GM18508 (cell line): ENCODE results near the gene AGR2.

Experiments
- ATAC-seq: cut with Tn5 transposase; IDR thresholded peaks from one replicate; pipeline ENCODE4 v1.9.1; 2021; ENCODE audit warnings: moderate number of reproducible peaks; ENCODE audit not compliant: insufficient read depth, unreplicated experiment

The AGR2 gene

DNA sequence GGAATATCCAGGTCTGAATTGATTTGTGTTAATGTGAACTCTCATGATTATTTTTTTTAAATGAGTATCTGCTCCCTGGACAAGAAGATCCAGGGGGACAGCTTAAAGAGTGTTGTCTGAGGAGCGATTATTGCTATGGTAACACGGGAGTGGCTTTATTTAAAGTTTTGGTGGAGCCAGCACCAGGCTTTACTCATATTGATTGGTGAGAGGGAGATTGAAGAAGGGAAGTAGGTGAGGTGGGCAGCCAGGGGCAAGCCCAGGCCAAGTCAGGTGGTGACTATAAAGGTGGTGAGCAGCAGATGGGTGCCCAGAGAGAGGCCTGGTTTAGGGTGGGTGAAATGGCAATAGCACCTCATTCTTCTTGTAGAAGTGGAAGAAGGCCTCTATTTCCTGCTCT is 10.2 kb upstream of the AGR2 start:
- no peak for ATAC-seq

DNA sequence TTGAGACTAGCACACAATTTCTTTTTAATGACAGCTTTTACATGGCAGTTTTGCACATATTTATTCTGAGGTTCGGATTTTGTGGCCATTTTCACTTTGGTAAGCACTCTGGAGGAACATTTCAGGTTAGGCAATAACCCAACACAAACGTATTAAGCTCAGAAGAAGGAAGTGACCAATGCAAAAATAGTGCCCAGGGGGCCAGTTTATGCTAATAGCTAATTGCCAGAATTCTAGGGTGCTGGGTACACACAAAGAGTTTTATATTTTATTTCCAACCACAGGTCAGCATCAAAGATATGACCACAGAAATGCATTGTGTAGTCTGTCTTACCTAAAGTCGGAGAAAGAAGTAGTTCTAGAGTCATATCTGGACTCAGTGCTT is 8.4 kb upstream of the AGR2 start:
- no peak for ATAC-seq

DNA sequence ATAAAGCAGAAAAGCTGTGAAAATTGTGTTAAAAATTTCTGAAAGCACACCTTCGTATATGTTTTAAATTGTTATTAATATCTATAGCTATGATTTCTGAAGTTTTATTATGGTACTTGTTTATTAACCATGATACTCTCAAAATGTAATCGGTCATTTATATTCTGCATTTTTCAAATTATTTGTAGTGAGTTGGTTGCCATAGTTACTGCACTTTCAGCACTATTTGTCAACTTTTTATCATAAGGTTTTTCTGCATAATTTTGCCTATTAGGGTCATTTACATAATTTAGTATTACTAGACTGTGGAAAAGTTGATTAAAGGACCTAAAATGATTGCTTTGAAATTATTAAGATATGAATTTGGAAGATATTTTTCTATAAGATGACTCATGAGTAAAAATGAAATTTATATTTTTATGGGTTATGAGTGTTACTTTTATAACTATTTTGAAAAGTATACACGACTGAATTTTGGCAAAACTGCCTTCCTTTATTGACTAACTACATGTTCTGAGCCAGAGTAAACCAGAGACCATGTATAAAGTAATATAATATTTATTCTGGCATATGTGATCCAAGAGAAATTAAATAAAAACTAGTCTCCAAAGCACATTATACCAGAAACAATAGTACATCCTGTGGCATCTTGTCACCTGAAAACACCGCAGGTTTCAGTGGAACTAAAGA is 7.9 kb upstream of the AGR2 start:
- no peak for ATAC-seq

DNA sequence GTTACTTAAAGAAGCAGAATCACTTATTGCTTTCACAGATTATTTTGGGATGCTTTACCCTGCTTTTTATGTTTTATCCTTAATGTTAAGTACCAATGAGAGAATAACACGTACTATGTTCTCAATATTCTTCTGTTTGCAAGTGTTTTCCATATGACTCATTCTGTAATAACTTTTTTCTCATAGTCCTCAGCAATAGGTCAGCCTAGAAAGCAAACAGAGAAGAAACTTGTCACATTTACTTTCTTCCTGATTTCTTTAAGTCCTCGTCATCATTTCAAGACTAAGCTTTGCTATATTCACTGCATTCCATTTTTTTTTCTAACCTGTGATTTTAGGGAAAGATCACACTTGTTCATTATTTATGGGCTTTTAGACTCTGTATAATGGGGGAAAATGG is 6.8 kb upstream of the AGR2 start:
- no peak for ATAC-seq

DNA sequence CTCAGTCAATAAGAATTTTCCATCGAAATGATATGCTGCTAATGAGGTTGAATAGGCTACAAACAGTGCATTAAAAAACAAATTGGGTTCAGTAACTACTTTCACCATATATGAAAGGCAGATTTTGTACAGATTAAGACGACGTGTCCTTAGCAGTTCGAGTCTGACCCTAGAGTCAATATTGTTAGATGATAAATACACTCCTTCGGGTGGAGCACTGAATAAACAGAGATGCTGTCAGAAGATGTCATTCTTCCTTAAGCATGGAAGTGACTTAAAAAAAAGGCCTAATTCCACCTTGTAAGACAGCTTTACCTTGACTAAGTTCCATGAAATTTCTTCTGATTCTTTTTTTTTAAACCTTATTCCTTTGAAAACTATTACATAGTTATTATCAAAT is 5.8 kb upstream of the AGR2 start:
- ATAC-seq = no peak

DNA sequence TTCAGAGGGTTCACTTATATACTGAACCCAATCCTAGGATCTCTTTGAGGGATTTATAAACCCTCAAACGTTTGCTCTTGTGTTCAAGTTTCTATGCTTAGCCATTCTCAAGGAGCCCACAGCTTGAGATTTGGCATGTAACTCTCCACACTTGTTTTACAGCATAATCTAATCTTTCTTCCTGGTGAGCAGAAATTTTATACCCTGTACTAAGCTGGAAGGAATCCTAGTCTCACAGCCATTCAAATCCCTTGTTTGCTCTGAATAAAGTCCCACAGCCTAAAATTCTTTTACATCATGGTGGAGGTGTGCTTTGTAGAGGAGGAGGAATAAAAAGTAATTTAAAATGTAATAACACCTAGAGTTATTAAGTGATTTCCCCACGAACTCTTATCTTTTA is 5.3 kb upstream of the AGR2 start:
- no peak for ATAC-seq

DNA sequence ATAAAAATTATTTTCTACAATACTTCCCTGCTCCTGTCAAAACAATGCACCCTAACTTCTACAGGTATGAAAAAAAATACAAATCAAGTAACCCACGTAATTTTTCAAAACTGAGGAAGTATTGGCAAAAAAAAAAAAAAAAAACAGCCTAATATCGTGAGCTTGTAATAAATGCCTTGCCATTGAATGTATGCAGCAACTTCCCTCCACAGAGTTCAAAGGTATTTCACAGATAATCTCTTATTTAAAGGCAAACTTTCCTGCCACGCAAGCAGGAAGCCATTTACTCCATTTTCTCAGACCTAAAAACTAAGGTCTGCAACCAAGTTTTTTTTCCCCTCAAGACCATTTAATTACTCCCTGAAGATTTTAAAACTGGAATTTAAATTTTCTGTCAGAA is 642 bp upstream of the AGR2 start:
- ATAC-seq = no peak

DNA sequence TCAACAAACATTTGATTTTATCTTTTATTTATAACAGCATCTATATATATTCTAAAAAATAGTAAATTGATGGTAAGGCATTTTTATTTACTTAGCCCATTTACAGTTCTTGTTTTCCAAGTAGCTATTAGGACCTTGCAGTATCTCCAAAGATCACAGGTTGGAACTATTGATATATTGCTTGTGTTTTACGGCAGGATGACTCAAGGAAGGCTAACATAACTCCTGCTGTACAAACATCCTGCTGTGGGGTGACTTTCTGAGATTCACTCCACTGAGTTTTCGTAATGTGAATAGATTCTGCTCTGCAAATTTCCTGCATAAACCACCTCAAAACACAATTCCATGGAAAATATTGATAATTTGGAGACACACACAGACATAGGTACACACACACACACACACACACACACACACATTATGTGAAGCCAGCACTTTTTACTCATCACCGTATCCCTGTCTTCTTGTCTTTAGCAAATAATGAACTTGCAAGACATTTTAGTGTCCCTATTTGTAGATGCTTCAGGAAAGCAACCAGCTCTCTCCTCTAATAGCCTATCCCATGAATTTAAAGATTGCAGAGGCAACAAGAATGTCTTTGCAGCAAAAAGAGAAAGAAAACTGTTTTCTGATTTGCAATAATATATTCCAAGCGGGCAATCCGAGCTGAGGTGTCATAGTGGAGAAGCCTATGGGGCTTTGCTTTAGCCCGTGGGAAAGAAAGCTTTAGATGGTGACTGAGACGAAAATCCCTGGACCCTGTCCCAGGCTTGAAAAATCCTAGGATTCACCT is 722 bp downstream of the AGR2 start:
- ATAC-seq = no peak

DNA sequence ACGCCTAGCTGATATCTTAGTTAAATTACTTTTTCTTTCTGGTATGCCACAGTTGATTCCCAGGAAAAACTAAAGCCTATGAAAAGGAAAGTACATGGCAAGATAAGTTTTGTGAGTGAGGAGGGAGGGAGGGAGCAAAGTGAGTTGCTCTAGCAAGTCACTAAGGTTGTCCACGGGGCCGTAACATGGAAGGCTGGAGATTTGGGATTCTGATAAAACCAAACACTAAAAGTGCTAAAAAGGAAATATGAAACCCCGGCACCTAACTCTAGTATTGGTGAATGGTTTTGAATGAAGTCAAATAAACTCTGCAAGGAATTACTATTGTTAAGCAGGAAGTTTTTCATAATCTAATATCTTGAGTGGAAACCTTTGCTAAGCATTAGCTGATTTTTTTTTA is 1.7 kb downstream of the AGR2 start:
- no peak for ATAC-seq

DNA sequence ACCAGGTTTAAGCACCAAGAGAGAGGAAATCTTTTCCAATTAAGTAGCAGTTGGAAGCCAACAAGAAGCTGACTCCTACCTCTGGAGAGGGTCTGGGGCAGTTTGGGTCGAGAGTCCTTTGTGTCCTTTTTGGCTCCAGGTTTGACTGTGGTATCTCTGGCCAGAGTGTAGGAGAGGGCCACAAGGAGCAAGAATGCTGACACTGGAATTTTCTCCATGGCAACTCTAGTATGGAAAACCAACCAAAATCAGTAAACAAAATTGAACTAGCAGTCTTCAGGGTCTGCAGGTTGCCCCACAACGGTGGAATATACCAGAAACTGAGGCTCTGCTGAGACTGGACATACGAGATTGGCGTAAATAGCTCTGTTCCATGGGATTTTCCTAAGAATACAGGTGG is 3.2 kb downstream of the AGR2 start:
- no peak for ATAC-seq

DNA sequence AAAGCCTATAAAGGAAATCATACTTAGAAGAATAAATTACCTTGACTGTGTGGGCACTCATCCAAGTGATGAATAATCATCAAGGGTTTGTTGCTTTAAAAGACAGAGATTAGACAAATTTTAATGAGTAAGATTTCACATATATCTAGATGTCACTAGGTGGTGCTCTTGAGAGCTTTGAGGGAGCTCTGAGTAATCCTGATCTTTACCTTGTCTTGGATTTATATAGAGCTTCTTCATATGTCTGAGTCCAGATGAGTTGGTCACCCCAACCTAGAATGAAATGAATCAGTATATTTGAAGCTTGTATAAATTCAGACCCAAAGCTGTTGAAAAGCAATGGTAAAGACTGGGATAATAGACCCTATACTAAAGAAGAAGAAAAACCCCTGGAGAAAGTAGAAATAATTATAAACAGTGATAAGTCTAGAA is 3.7 kb downstream of the AGR2 start:
- ATAC-seq = peak; percentile 71

DNA sequence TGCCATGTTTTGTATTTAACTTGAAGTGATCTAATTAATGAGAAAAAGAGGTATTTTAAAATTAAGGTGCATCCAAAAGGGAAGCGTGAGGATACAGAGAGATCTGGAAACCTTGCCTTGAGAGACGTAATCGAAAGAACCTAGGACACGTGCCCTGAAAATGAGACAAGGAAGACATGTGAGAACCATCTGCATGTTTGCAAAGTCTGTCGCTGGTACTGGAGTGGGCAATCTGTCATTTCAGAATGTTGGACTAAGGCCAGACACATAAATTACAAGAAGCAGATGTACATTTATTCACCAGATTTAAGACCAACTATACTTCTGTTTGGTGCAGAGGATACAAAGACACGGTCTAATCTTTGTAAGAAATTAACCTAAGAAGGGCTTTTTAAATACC is 9.2 kb downstream of the AGR2 start:
- no peak for ATAC-seq

DNA sequence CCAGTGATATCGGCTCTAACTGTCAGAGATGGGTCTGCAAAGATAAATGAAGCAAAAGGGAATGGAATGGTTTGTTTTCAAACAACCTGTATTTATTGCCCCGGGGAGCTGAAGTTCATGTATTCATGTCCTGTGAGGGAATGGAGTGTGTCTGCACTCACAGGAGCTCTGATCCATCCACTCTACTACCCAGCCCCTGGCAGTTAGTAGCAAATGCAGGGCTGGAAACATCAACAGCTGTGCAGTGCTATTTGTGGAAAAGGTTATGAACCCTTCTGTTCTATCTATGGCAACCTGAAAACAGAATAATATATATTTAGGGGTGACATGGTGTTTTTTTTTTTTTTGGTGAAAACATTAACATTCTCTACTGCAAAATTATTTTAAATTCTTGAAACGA is 9.8 kb downstream of the AGR2 start:
- ATAC-seq = no peak

DNA sequence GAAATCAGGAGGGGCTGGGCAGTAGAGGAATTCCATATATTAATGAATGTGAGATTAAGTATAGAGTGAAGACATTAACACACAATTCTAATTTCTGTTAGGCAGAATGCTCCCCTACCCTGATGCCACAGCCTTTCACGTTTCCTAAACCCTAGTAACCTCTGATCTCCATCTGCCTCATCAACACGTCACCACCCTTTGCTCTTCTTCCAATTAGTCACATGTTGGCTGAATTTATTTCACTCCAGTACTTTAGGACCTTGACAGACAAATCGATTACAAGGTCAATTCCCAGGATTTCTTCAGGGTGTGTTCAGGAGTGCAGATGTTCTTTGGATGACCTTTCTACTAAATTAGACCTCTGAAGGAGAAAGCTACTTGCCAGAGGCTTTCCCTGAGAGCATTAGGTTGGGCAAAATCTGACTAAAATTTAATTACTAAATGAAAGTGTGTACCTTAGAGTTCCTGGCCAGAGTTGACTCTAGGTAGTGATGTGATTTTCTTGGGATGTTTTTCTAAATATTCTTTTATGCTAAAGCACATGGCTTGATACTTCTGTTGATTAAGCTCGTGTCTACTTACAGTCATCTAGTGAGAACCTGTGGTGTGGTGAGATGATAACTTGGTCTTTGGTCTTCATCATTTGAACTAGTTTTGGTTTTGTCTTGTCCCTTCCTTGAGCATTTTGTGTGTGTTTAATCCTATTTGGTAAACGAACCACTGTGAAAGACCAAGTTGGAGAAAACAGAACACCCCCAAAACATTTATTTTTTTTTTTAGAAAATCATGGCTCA is 12.7 kb downstream of the AGR2 start:
- no peak for ATAC-seq

DNA sequence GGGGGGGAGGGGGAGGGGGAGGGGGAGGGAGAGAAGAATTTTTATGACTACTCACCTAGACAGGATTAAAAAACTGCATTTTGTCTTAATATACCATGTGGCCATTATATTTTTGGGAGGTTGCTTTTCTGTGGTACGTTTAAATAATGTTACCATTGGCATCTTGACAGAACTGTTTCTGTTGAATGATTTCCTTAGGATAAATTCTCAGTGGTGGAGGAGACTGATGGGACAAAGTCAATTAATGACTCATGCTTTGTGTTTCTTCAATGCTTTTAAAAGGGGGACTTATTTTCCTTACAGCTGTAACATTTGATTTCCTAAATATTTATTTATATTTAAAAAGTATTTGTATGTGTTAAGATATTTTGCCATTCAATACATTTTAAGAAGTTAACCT is 13.7 kb downstream of the AGR2 start:
- ATAC-seq = no peak

DNA sequence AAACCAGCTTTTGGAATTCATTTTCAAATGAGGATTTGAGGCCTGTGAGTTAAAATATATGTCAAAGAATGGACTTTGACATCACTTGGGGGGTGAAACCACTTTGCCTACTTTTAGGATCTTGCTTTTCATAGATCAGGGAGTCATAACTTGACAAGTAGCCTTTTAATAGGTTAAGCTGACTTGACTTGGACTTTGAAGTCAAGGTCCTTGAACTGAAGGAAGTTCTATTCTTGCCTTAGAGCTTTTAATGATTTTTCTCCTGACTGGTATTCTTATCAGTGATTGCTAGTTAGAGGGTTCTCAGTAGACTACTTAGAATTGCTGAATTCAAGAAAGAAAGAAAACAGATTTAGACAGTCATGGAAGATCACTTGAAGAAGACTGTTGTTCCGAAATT is 17.7 kb downstream of the AGR2 start:
- no peak for ATAC-seq

DNA sequence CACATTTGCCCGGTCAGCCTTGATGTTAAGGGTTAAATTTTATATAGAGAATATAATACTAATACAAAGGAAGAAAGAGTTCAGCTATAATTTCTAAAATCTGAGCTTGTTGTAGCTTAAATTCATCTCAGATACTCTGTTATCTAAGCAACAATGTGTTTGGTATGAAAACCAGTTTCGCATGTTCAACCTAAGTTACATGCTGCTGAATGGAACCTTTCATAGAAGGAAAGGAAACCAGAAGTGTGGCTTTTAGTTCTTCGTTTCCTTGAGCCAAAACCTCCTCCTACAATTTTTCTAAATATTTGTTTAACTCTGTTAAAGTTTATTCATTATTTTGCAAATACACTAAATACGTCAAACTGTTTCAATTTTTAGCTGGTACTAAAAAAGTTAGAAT is 18.5 kb downstream of the AGR2 start:
- no peak for ATAC-seq

DNA sequence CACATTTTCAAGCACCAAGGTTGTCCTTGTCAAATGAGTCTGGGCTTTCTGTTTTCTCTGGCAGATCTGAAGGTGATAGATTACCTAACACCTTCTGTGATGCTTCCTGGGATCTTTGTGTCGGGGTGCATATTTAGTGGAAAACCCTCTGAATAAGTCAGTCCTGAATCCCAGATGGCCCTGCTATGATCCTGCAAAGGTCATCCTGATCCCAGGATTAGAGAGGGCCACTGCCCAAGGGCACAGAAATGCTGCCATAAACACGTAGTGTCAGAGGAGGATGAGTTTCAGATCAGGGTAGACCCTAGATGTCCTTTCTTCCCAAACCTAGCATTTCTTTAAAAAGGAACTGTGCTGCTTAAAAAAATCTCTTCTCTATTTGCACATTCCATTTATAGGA is 19.0 kb downstream of the AGR2 start:
- no peak for ATAC-seq

DNA sequence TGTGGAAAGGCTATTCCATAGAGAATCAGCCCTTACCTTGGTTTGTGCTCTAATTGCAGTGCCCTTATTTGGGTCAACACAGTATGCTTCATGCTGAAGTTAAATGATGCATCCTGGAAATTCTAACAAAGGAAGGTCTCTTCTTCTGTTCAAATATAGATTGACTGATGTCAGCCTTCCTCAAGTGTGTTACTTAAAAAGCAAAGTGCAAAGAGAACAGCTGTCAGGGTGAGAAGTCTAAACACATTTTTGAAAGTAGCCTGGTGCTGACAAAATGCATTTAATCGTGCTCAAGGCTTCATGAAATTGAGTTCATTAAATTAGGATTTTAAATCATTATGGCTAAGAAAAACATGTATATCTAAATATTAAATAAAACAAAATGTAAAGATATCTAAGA is 19.5 kb downstream of the AGR2 start:
- no peak for ATAC-seq

DNA sequence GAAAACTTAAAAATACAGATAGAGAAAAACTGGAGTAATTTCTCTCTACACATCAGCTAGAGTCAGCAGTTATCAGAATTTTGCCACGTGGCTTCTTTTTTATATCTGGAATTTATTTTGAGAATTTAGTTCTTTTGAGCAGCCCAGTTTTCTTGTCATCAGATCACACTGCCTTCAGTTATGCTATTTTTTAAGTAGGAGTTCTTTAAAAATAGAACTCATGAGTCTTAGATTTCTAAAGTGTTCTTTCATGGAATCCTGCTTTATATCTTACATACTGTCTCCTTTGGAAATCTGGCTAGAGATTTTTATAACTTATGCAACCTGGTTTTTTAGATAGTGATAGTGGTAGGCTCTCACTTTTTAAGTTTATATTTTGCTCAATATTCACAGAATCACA is 24.2 kb downstream of the AGR2 start:
- no peak for ATAC-seq

DNA sequence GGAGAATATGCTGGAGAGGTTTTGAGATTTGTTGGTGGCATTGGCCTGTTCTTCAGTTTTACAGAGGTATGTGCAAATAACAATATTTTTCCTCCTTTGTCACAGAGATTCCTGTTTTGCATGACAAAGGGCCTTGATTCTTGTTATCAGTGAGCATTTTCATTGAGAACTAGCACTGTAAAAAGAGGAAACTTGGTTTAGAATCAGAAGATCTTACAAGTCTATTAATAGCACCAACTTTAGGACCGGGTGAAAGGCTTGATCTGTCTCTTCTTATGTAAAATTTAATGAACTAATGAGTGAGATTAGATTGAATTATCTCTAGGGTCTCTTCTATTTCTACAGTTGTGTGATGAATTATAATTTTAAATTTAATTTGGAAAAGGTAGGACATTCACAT is 25.7 kb downstream of the AGR2 start:
- no peak for ATAC-seq
